Glutamatergic neuron (in vitro differentiated cells): ENCODE data around the gene TNFRSF1A. TPM values are rescaled to one million over a fixed set of nuclear protein-coding genes. Genes with fewer than 3 reads are reported as not detected.
"Not testable (repeated sequence)": the region's sequence is repeated elsewhere in the genome, so short reads cannot be mapped to it uniquely, and the experiment has no call there.

Source experiments
- DNase-seq: peaks from one replicate; pipeline ENCODE4 v3.0.0; 2022
- H3K27ac Mint-ChIP-seq: one replicate; pipeline ENCODE4 v1.8.0; 2020; ENCODE audit warnings: mild to moderate bottlenecking, mixed read lengths, inconsistent platforms; ENCODE audit not compliant: unreplicated experiment
- H3K27me3 Mint-ChIP-seq: one replicate; pipeline ENCODE4 v1.8.0; 2020; ENCODE audit warnings: mild to moderate bottlenecking, moderate library complexity, mixed read lengths, inconsistent platforms; ENCODE audit not compliant: unreplicated experiment
- H3K36me3 Mint-ChIP-seq: one replicate; pipeline ENCODE4 v1.8.0; 2020; ENCODE audit warnings: mild to moderate bottlenecking, mixed read lengths, inconsistent platforms; ENCODE audit not compliant: unreplicated experiment
- H3K4me1 Mint-ChIP-seq: one replicate; pipeline ENCODE4 v1.8.0; 2020; ENCODE audit warnings: mild to moderate bottlenecking, low read depth, mixed read lengths, inconsistent platforms; ENCODE audit not compliant: unreplicated experiment
- H3K4me3 Mint-ChIP-seq: one replicate; pipeline ENCODE4 v1.8.0; 2020; ENCODE audit warnings: mild to moderate bottlenecking, mixed read lengths, inconsistent platforms; ENCODE audit not compliant: unreplicated experiment
- H3K9me3 Mint-ChIP-seq: one replicate; pipeline ENCODE4 v1.8.0; 2020; ENCODE audit warnings: mild to moderate bottlenecking, moderate library complexity, mixed read lengths, inconsistent platforms; ENCODE audit not compliant: unreplicated experiment
- total RNA-seq: library from RNA; stranded (reverse); fragmentation: NEBNext Ultra II Directional; extraction: Animal tissue kit (Norgen Biotek cat#: 25700); gene quantifications from one replicate; pipeline ENCODE4 v1.2.1, GENCODE V29; 2021; ENCODE audit not compliant: unreplicated experiment
- TF ChIP-seq, protein P1 (sequence below): fragments of 200-600 bp; sonication (generic); IDR thresholded peaks from one replicate; pipeline ENCODE4 v1.5.0; 2021; ENCODE audit not compliant: partially characterized antibody, unreplicated experiment

TNFRSF1A gene
- total RNA-seq, 1 donor from 2014 or later = 7.4 TPM

- H3K4me1 Mint-ChIP-seq = peaks cover 22% of the 10 kb centered on the region
- H3K27me3 Mint-ChIP-seq = peaks cover 5% of the 10 kb centered on the region
- no peaks in the 10 kb centered on the region for H3K36me3 Mint-ChIP-seq
- no peak overlapping the region for H3K27ac Mint-ChIP-seq
- no peak overlapping the region for H3K4me3 Mint-ChIP-seq
- TF ChIP-seq, protein P1, sequence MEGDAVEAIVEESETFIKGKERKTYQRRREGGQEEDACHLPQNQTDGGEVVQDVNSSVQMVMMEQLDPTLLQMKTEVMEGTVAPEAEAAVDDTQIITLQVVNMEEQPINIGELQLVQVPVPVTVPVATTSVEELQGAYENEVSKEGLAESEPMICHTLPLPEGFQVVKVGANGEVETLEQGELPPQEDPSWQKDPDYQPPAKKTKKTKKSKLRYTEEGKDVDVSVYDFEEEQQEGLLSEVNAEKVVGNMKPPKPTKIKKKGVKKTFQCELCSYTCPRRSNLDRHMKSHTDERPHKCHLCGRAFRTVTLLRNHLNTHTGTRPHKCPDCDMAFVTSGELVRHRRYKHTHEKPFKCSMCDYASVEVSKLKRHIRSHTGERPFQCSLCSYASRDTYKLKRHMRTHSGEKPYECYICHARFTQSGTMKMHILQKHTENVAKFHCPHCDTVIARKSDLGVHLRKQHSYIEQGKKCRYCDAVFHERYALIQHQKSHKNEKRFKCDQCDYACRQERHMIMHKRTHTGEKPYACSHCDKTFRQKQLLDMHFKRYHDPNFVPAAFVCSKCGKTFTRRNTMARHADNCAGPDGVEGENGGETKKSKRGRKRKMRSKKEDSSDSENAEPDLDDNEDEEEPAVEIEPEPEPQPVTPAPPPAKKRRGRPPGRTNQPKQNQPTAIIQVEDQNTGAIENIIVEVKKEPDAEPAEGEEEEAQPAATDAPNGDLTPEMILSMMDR = no peak
- peaks cover 7% of the 10 kb centered on the region for H3K9me3 Mint-ChIP-seq
- DNase-seq = no peak
Observed at GRCh38 chr12:6338955-6339354, 2.9 kb downstream of the TNFRSF1A start.

- H3K36me3 Mint-ChIP-seq = not testable (repeated sequence)
Observed at GRCh38 chr12:6338536-6338935, 3.3 kb downstream of the TNFRSF1A start.

GRCh38 chr12:6337958-6338433, 3.9 kb downstream of the TNFRSF1A start:
- TF ChIP-seq, protein P1 = no peak
- Mint-ChIP-seq H3K4me1 (peaks cover 22% of the 10 kb centered on the region), H3K36me3 (no peaks in the 10 kb centered on the region), H3K9me3 (peaks cover 7% of the 10 kb centered on the region), H3K27me3 (peaks cover 6% of the 10 kb centered on the region), H3K27ac (no peak overlapping the region), H3K4me3 (no peak overlapping the region)
- no peak for DNase-seq

More at GRCh38 chr12:6338536-6338935, 3.3 kb downstream of the TNFRSF1A start:
- H3K27ac Mint-ChIP-seq, H3K4me3 Mint-ChIP-seq, H3K9me3 Mint-ChIP-seq, DNase-seq, H3K27me3 Mint-ChIP-seq: not testable (repeated sequence)
- H3K4me1 Mint-ChIP-seq = peaks cover 22% of the 10 kb centered on the region

- no peak overlapping the region for H3K27ac Mint-ChIP-seq
- H3K4me3 Mint-ChIP-seq = peak overlapping the region; percentile 71
- peaks cover 16% of the 10 kb centered on the region for H3K4me1 Mint-ChIP-seq
- H3K36me3 Mint-ChIP-seq = no peaks in the 10 kb centered on the region
- TF ChIP-seq, protein P1 = no peak
- no peak for DNase-seq
- peaks cover 4% of the 10 kb centered on the region for H3K9me3 Mint-ChIP-seq
- peaks cover 6% of the 10 kb centered on the region for H3K27me3 Mint-ChIP-seq
Observed at GRCh38 chr12:6336889-6337853, 4.7 kb downstream of the TNFRSF1A start.

- DNase-seq = peak; percentile 66
- Mint-ChIP-seq H3K27ac (peak overlapping the region; percentile 59), H3K27me3 (peaks cover 4% of the 10 kb centered on the region), H3K4me1 (peaks cover 16% of the 10 kb centered on the region), H3K4me3 (peak overlapping the region; percentile 71), H3K36me3 (no peaks in the 10 kb centered on the region), H3K9me3 (peaks cover 2% of the 10 kb centered on the region)
- TF ChIP-seq, protein P1 = no peak
Observed at GRCh38 chr12:6336079-6336888, 5.6 kb downstream of the TNFRSF1A start.
